ENCODE measurements around the gene ZNF274.
"Not testable (repeated sequence)": the region's sequence is repeated elsewhere in the genome, so short reads cannot be mapped to it uniquely, and the experiment has no call there.

Gene ZNF274

GRCh38 chr19:58212336-58213074, 29.6 kb downstream of the ZNF274 start:
- no peak for DNase-seq (ENCODE audit: extremely low read depth in 1 of 2, low read depth in 1 of 2)

GRCh38 chr19:58213075-58213369, 30.2 kb downstream of the ZNF274 start:
- no peak for DNase-seq (ENCODE audit: extremely low read depth in 1 of 2, low read depth in 1 of 2)

GRCh38 chr19:58217069-58217481, 34.2 kb downstream of the ZNF274 start:
- DNase-seq (ENCODE audit: extremely low read depth in 1 of 2, low read depth in 1 of 2) = no peak

- no peak for DNase-seq (ENCODE audit: extremely low read depth in 1 of 2, low read depth in 1 of 2)
Observed at GRCh38 chr19:58217607-58218391, 34.9 kb downstream of the ZNF274 start.

DNA sequence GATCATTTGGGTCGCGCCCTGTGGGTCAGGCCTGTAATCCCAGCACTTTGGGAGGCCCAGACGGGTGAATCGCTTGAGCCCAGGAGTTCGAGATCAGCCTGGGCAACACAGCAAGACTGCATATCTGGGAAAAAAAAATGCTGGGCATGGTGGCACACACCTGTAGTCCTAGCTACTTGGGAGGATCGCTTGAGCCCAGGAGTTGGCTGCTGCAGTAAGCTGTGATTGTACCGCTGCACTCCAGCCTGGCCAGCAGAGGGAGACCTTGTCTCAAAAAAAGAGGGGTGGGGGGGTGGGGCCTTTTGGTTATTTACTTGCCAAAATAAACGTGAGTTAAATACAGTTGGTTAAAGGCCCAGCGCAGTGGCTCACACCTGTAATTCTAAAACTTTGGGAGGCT, 36.0 kb downstream of the ZNF274 start:
- DNase-seq (ENCODE audit: extremely low read depth in 1 of 2, low read depth in 1 of 2) = peak in 1 of 2 donors; percentile 9

DNA sequence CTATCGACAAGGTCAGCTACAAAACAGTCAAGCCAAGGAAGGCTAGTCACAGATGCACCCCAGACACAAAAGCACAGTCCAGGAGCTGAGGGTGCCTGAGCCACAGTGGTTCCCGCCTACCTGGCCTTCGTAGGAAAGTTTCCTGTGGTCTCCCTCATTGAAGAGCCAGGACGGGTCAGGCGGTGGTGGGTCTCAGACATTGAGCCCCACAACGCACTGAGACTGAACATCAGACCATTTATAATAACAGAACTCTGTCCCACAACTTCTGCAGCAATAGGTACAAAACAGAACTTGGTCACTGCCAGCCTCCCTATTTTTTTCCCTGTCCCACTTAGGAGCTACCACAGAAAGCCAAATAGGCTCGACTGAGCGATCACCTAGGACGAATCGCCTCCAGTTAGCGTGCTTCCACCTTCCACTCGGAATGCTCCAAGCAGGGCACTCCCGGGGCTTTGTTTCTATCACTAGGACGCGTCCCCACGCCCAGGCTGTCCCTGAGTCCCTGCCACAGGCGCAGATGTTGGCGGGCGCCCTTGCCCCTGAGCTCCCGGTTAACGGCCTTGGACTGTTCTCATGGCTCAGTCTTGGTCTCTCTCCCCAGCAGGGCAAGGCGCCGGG, 45.2 kb downstream of the ZNF274 start:
- no peak for DNase-seq (ENCODE audit: extremely low read depth in 1 of 2, low read depth in 1 of 2)

- DNase-seq (ENCODE audit: extremely low read depth in 1 of 2, low read depth in 1 of 2) = peak in 1 of 2 donors; percentile 27
Observed at GRCh38 chr19:58228585-58229254, 45.9 kb downstream of the ZNF274 start, which contains the start of gene ZNF544. Gene ZNF544, plus strand, starts transcription at chr19:58228914. Its CDS starts 15,110 bp downstream, at chr19:58244024.

- no peak for DNase-seq (ENCODE audit: extremely low read depth in 1 of 2, low read depth in 1 of 2)
Observed at GRCh38 chr19:58229255-58229639, 46.4 kb downstream of the ZNF274 start.

DNA sequence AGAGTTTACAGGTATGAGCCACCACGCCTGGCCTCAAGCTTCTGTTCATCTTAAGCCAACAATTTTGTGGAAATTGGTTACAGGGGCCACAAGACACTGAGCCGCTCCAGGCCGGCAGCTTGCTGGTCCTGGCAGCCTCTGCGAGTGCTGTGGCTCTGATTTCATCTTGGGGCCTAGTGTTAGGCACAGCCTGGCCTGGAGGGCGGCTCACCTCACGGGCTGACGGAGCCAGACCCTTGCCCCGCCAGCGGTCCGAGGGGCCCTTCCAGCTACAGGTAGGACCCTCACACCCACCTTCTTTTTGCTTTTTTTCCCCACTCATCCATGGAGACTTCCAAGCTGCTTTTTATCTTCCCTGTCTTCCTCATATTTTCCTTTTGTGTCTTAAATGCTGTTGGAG, 54.5 kb downstream of the ZNF274 start:
- no peak for DNase-seq (ENCODE audit: extremely low read depth in 1 of 2, low read depth in 1 of 2)

DNA sequence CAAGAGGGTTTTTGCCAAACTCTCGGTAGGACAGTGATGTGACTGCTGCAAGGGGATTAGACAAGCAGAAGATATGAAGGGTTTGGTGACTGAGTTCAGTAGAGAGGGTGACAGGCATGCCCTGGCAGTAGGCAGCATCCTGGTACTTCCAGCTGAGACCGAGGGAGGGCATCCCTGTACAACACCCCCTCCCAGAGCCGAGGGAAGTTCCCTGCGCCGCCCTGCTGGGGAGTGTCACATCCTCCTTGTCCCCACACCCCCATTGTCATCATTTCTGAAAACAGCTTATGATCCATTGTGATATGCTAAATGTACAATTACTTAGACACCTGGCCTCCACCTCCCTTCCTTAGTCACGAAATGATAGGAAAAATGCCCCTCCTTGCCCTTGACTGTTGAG, 60.5 kb downstream of the ZNF274 start:
- DNase-seq (ENCODE audit: extremely low read depth in 1 of 2, low read depth in 1 of 2) = no peak

- DNase-seq (ENCODE audit: extremely low read depth in 1 of 2, low read depth in 1 of 2) = no peak
Observed at GRCh38 chr19:58248886-58249285, 66.0 kb downstream of the ZNF274 start.

- DNase-seq (ENCODE audit: extremely low read depth in 1 of 2, low read depth in 1 of 2) = no peak
Observed at GRCh38 chr19:58252102-58252685, 69.3 kb downstream of the ZNF274 start.

DNA sequence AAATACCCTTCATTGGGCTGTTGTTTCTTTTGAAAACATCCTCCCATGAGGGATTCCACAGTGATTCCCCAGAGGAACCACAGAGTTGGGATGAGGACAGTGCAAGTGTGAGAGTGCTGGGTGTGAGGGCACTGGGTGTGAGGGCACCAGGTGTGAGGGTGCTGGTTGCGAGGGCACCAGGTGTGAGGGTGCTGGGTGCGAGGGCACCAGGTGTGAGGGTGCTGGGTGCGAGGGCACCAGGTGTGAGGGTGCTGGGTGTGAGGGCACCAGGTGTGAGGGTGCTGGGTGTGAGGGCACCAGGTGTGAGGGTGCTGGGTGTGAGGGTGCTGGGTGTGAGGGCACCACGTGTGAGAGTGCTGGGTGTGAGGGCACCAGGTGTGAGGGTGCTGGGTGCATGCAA, 75.4 kb downstream of the ZNF274 start:
- DNase-seq (ENCODE audit: extremely low read depth in 1 of 2, low read depth in 1 of 2) = not testable (repeated sequence)

- no peak for DNase-seq (ENCODE audit: extremely low read depth in 1 of 2, low read depth in 1 of 2)
Observed at GRCh38 chr19:58261600-58261967, 78.7 kb downstream of the ZNF274 start.

DNA sequence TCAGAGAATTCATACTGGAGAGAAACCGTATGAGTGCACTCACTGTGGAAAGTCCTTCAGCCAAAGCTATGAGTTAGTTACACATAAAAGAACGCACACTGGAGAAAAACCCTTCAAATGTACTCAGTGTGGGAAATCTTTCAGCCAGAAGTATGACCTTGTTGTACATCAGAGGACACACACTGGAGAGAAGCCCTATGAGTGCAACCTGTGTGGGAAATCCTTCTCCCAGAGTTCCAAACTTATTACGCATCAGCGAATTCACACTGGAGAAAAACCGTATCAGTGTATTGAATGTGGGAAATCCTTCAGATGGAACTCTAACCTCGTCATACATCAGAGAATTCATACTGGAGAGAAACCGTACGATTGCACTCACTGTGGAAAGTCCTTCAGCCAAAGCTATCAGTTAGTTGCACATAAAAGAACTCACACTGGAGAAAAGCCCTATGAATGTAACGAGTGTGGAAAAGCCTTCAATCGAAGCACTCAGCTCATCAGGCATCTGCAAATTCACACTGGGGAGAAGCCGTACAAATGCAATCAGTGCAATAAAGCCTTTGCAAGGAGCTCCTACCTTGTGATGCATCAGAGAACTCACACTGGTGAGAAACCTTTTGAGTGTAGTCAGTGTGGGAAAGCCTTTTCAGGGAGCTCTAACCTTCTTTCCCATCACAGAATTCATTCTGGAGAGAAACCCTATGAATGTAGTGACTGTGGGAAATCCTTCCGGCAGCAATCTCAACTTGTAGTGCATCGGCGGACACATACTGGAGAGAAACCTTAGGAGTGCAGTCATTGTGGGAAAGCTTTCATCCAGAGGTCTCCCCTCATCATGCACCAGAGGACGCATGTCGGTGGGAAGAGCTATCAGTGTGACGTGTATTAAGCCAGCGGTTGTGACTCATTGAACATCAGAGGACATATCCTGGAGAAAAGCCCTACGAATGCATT, 79.4 kb downstream of the ZNF274 start:
- no peak for DNase-seq (ENCODE audit: extremely low read depth in 1 of 2, low read depth in 1 of 2)

DNA sequence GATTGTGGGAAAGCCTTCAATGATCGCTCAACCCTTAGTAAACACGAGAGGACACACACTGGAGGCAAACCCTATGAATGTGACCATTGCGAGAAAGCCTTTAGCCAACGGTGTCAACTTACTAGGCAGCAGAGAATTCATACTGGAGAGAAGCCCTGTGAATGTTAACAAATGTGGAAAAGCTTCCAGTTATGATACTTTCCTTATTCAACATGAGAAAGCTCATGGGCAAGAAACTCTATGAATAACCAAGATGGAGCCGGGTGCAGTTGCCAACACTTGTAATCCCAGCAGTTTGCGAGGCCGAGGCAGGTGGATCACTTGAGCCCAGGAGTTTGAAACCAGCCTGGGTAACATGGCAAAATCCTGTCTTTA, 80.0 kb downstream of the ZNF274 start:
- no peak for DNase-seq (ENCODE audit: extremely low read depth in 1 of 2, low read depth in 1 of 2)

All from activated CD8-positive, alpha-beta memory T cell treated with anti-CD3 and anti-CD28 coated beads for 1 hour (primary cell).